ENCODE measurements around the gene CT45A3. TPM values are rescaled to one million over a fixed set of nuclear protein-coding genes. Genes with fewer than 3 reads are reported as not detected.
"Not testable (repeated sequence)": the region's sequence is repeated elsewhere in the genome, so short reads cannot be mapped to it uniquely, and the experiment has no call there.

CT45A3 gene
- not detected for polyA plus RNA-seq (2012; ENCODE audit: insufficient read length, low read depth)

DNA sequence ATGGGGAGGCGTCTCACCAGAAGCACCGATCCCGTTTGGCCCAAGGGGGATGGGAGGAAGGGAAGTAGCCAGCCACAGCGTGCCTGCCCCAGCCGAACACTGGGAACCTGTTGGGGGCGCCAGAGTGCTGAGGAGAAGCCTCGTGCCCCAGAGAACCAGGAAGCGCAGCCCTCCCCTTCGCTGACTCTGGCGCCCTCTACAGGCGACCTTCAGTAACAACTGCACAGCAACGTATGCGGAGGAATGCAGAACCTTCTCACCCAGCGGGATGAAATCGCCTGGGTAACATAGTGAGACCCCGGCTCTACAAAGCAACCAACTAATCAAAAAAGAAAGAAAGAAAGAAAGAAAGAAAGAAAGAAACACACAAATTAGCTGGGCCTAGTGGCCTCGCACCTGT, at the start of gene CT45A3:
TSS of gene CT45A3 (minus strand) at position 101 of the 400 bp plus-strand sequence. CDS start 3,747 bp downstream, outside the sequence.
- TF ChIP-seq, protein P1, sequence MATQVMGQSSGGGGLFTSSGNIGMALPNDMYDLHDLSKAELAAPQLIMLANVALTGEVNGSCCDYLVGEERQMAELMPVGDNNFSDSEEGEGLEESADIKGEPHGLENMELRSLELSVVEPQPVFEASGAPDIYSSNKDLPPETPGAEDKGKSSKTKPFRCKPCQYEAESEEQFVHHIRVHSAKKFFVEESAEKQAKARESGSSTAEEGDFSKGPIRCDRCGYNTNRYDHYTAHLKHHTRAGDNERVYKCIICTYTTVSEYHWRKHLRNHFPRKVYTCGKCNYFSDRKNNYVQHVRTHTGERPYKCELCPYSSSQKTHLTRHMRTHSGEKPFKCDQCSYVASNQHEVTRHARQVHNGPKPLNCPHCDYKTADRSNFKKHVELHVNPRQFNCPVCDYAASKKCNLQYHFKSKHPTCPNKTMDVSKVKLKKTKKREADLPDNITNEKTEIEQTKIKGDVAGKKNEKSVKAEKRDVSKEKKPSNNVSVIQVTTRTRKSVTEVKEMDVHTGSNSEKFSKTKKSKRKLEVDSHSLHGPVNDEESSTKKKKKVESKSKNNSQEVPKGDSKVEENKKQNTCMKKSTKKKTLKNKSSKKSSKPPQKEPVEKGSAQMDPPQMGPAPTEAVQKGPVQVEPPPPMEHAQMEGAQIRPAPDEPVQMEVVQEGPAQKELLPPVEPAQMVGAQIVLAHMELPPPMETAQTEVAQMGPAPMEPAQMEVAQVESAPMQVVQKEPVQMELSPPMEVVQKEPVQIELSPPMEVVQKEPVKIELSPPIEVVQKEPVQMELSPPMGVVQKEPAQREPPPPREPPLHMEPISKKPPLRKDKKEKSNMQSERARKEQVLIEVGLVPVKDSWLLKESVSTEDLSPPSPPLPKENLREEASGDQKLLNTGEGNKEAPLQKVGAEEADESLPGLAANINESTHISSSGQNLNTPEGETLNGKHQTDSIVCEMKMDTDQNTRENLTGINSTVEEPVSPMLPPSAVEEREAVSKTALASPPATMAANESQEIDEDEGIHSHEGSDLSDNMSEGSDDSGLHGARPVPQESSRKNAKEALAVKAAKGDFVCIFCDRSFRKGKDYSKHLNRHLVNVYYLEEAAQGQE (IDR thresholded peaks at IDR 0.05; ENCODE audit: insufficient read depth in 1 of 2, low read depth in 2 of 2, low read length in 2 of 2) = not testable (repeated sequence)
- not testable (repeated sequence) for TF ChIP-seq SIN3A (IDR thresholded peaks at IDR 0.05; ENCODE audit: borderline replicate concordance, insufficient read depth, low read length); FOXP2 (optimal IDR thresholded peaks at IDR 0.05; ENCODE audit: borderline replicate concordance, extremely low read depth, extremely low read length, insufficient read depth)

DNA sequence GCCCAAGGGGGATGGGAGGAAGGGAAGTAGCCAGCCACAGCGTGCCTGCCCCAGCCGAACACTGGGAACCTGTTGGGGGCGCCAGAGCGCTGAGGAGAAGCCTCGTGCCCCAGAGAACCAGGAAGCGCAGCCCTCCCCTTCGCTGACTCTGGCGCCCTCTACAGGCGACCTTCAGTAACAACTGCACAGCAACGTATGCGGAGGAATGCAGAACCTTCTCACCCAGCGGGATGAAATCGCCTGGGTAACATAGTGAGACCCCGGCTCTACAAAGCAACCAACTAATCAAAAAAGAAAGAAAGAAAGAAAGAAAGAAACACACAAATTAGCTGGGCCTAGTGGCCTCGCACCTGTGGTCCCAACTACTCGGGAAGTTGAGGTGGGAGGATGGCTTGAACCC, 34.7 kb upstream of the CT45A3 start, which contains the start of gene CT45A6:
TSS of gene CT45A6 (minus strand) at position 101 of the 400 bp plus-strand sequence. CDS start 3,794 bp downstream, outside the sequence.
- not testable (repeated sequence) for TF ChIP-seq SIN3A (IDR thresholded peaks at IDR 0.05; ENCODE audit: borderline replicate concordance, insufficient read depth, low read length); FOXP2 (optimal IDR thresholded peaks at IDR 0.05; ENCODE audit: borderline replicate concordance, extremely low read depth, extremely low read length, insufficient read depth); TAF1 (IDR thresholded peaks at IDR 0.05; ENCODE audit: borderline replicate concordance, insufficient read depth, low read length)

- TF ChIP-seq SIN3A (IDR thresholded peaks at IDR 0.05; ENCODE audit: borderline replicate concordance, insufficient read depth, low read length); TAF1 (IDR thresholded peaks at IDR 0.05; ENCODE audit: borderline replicate concordance, insufficient read depth, low read length); FOXP2 (optimal IDR thresholded peaks at IDR 0.05; ENCODE audit: borderline replicate concordance, extremely low read depth, extremely low read length, insufficient read depth): not testable (repeated sequence)
Measured at GRCh38 chrX:135785403-135785802, 17.4 kb upstream of the CT45A3 start, which contains the start of gene CT45A5. Gene CT45A5, minus strand, starts transcription at chrX:135785503. Its CDS starts 3,774 bp downstream, at chrX:135781729.

- no peak for TF ChIP-seq FOXP2 (optimal IDR thresholded peaks at IDR 0.05; ENCODE audit: borderline replicate concordance, extremely low read depth, extremely low read length, insufficient read depth)
Measured at GRCh38 chrX:135741192-135741715, 26.7 kb downstream of the CT45A3 start.

DNA sequence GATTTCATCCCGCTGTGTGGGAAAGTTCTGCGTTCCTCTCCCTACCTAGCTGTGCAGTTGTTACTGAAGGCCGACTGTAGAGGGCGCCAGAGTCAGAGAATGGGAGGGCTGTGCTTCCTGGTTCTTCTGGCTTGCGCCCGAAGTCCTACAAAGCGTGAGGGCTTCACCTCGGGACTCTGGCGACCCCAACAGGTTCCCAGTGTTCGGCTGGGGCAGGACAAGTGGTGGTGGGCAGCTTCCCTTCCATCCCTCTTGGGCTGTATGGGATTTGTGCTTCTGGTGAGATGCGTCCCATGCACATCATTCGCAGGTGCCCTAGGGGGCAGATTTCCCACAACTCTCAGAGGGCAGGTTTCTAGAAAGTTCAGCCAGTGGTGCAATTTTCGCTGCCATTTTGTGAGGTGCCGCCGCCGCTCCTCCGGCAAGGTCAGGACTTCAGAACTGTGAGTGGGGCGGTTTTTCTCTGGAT, 27.3 kb downstream of the CT45A3 start:
- TF ChIP-seq, protein P1 (IDR thresholded peaks at IDR 0.05; ENCODE audit: insufficient read depth in 1 of 2, low read depth in 2 of 2, low read length in 2 of 2) = no peak
- TF ChIP-seq FOXP2 (optimal IDR thresholded peaks at IDR 0.05; ENCODE audit: borderline replicate concordance, extremely low read depth, extremely low read length, insufficient read depth) (no peak), SIN3A (IDR thresholded peaks at IDR 0.05; ENCODE audit: borderline replicate concordance, insufficient read depth, low read length) (no peak), TAF1 (IDR thresholded peaks at IDR 0.05; ENCODE audit: borderline replicate concordance, insufficient read depth, low read length) (no peak), POLR2AphosphoS5 (IDR thresholded peaks at IDR 0.05; ENCODE audit: low read depth, low read length) (no peak)

DNA sequence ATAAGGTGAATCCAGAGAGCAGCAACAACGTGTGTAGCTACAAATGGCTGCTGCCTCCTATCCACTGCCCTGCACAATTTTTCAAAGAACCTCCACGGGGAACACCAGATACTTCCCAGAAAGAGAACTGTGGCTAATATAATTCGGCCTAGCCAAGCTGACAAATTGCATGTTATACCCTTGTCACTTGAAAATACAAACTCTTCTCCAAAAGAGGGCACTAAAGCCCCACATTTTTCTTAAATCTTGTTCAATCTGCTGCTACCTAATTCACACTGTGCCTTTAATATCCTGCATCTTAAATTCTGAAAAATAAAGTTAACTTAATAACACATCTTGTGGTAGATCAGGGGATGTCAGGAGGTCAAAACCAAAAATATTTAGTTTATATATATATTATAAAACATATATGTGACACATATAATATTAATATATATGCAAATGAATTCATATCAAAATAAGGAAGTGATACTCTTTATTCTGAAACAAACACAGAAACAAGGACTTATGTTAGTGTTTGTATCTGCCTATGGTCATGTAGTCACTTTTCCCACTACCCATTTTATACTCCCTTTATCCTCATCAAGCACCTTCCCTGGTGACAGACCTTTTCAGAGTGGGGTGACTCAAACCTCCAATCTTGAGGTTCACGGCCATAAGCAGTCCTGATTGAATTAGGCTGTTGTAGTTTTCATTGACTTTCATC, 30.5 kb downstream of the CT45A3 start:
- TF ChIP-seq FOXP2 (optimal IDR thresholded peaks at IDR 0.05; ENCODE audit: borderline replicate concordance, extremely low read depth, extremely low read length, insufficient read depth) (no peak), TAF1 (IDR thresholded peaks at IDR 0.05; ENCODE audit: borderline replicate concordance, insufficient read depth, low read length) (no peak), POLR2AphosphoS5 (IDR thresholded peaks at IDR 0.05; ENCODE audit: low read depth, low read length) (no peak)
- TF ChIP-seq, protein P1 (IDR thresholded peaks at IDR 0.05; ENCODE audit: insufficient read depth in 1 of 2, low read depth in 2 of 2, low read length in 2 of 2) = no peak
